Measurements from ENCODE around the gene ABTB1.

DNA sequence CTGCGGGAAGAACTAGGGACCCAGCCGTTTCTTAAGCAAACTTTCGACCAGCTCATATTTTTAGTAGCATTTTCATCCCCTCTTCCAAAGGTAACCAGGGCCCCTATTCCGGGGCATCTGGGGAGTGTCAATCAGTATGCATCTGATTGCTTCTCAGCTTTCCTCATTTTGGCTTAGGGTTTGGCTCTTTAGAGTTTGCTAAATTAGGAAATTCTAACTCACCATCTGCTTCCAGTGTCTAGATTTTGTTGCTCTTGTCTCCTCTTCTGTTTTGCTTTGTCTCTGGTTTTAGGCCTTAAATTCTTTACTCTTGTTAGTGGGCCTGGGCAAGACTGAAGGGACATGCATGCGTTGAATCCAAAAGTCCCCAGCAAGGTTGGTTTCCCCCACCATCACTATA lies 9.6 kb upstream of the ABTB1 start:
- TF ChIP-seq, protein P1, sequence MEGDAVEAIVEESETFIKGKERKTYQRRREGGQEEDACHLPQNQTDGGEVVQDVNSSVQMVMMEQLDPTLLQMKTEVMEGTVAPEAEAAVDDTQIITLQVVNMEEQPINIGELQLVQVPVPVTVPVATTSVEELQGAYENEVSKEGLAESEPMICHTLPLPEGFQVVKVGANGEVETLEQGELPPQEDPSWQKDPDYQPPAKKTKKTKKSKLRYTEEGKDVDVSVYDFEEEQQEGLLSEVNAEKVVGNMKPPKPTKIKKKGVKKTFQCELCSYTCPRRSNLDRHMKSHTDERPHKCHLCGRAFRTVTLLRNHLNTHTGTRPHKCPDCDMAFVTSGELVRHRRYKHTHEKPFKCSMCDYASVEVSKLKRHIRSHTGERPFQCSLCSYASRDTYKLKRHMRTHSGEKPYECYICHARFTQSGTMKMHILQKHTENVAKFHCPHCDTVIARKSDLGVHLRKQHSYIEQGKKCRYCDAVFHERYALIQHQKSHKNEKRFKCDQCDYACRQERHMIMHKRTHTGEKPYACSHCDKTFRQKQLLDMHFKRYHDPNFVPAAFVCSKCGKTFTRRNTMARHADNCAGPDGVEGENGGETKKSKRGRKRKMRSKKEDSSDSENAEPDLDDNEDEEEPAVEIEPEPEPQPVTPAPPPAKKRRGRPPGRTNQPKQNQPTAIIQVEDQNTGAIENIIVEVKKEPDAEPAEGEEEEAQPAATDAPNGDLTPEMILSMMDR (IDR thresholded peaks at IDR 0.05; ENCODE audit: low read depth, low read length) = no peak
- TF ChIP-seq EZH2phosphoT487 (IDR thresholded peaks at IDR 0.05; ENCODE audit: low read depth) = no peak

Measured in OCI-LY3 (cell line).